Liver (tissue), 3 donors: ENCODE results near the gene AOPEP.

Source experiments
- FOXA1 ChIP-seq: IDR thresholded peaks from 2 replicates; pipeline ENCODE4 v1.6.1; 2016; ENCODE audit warnings: antibody characterized with exemption
- GABPA ChIP-seq, 2 donors: IDR thresholded peaks in 1 of 2; conservative IDR thresholded peaks in 1 of 2; 2 replicates each; pipeline ENCODE4 v1.6.1; 2016; ENCODE audit warnings: antibody characterized with exemption in 2 of 2, mild to moderate bottlenecking in 1 of 2, moderate library complexity in 1 of 2
- NR2F2 ChIP-seq: IDR thresholded peaks from 2 replicates; pipeline ENCODE4 v1.6.1; 2016; ENCODE audit warnings: antibody characterized with exemption
- RAD21 ChIP-seq, 2 donors: IDR thresholded peaks; 2 replicates each; pipeline ENCODE4 v1.6.1; 2016; ENCODE audit warnings: antibody characterized with exemption in 2 of 2, mild to moderate bottlenecking in 2 of 2
- SP1 ChIP-seq: IDR thresholded peaks from 2 replicates; pipeline ENCODE4 v1.6.1; 2018; ENCODE audit warnings: antibody characterized with exemption, mild to moderate bottlenecking
- YY1 ChIP-seq: IDR thresholded peaks from 2 replicates; pipeline ENCODE4 v1.6.1; 2016; ENCODE audit warnings: antibody characterized with exemption, mild to moderate bottlenecking
- TF ChIP-seq, protein P1 (sequence below): fragments of 150-350 bp; IDR thresholded peaks from 2 replicates; pipeline ENCODE4 v1.5.1; 2017; ENCODE audit warnings: improper control_type of control experiment, low read depth, low read length; ENCODE audit not compliant: missing input control
- TF ChIP-seq, protein P2 (sequence below): IDR thresholded peaks from 2 replicates; pipeline ENCODE4 v1.6.1; 2016; ENCODE audit warnings: antibody characterized with exemption
- TF ChIP-seq, protein P3 (sequence below): IDR thresholded peaks from 2 replicates; pipeline ENCODE4 v1.6.1; 2016; ENCODE audit warnings: antibody characterized with exemption
- donor health status: healthy.
- donor health status: healthy.

GRCh38 chr9:94905606-94906005, 179.1 kb downstream of the AOPEP start:
- TF ChIP-seq, protein P1, sequence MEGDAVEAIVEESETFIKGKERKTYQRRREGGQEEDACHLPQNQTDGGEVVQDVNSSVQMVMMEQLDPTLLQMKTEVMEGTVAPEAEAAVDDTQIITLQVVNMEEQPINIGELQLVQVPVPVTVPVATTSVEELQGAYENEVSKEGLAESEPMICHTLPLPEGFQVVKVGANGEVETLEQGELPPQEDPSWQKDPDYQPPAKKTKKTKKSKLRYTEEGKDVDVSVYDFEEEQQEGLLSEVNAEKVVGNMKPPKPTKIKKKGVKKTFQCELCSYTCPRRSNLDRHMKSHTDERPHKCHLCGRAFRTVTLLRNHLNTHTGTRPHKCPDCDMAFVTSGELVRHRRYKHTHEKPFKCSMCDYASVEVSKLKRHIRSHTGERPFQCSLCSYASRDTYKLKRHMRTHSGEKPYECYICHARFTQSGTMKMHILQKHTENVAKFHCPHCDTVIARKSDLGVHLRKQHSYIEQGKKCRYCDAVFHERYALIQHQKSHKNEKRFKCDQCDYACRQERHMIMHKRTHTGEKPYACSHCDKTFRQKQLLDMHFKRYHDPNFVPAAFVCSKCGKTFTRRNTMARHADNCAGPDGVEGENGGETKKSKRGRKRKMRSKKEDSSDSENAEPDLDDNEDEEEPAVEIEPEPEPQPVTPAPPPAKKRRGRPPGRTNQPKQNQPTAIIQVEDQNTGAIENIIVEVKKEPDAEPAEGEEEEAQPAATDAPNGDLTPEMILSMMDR: no peak
- TF ChIP-seq NR2F2 (no peak), FOXA1 (no peak), RAD21 (IDR thresholded peaks at IDR 0.05) (no peak), GABPA (IDR thresholded peaks at IDR 0.05 in 1 of 2, conservative IDR thresholded peaks at IDR 0.05 in 1 of 2) (no peak), SP1 (no peak), YY1 (no peak)
- TF ChIP-seq, protein P2, sequence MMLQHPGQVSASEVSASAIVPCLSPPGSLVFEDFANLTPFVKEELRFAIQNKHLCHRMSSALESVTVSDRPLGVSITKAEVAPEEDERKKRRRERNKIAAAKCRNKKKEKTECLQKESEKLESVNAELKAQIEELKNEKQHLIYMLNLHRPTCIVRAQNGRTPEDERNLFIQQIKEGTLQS: no peak
- TF ChIP-seq, protein P3, sequence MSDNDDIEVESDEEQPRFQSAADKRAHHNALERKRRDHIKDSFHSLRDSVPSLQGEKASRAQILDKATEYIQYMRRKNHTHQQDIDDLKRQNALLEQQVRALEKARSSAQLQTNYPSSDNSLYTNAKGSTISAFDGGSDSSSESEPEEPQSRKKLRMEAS: no peak
